NB4 (cell line): Measurements from ENCODE around the gene SFSWAP.

Experiments used
- DNase-seq: peaks from one replicate; pipeline ENCODE4 v3.0.0; 2010; ENCODE audit warnings: low read depth
- H3K4me3 ChIP-seq: one replicate; pipeline ENCODE4 v1.5.1; 2011; ENCODE audit warnings: mild to moderate bottlenecking, low read depth, low read length, moderate library complexity
- MYC ChIP-seq: IDR thresholded peaks from 2 replicates; pipeline ENCODE4 v1.6.1; 2011; ENCODE audit warnings: low read depth, low read length
- POLR2A ChIP-seq: IDR thresholded peaks from 2 replicates; pipeline ENCODE4 v1.6.1; 2011; ENCODE audit warnings: mild to moderate bottlenecking; ENCODE audit not compliant: insufficient read length; ENCODE audit errors: extremely low read depth
- TF ChIP-seq, protein P1 (sequence below): IDR thresholded peaks from 2 replicates; pipeline ENCODE4 v1.6.1; 2011; ENCODE audit warnings: low read depth, low read length
- TF ChIP-seq, protein P2 (sequence below): IDR thresholded peaks from one replicate; pipeline ENCODE4 v1.5.1; 2012; ENCODE audit warnings: low read depth, low read length

The SFSWAP gene

DNA sequence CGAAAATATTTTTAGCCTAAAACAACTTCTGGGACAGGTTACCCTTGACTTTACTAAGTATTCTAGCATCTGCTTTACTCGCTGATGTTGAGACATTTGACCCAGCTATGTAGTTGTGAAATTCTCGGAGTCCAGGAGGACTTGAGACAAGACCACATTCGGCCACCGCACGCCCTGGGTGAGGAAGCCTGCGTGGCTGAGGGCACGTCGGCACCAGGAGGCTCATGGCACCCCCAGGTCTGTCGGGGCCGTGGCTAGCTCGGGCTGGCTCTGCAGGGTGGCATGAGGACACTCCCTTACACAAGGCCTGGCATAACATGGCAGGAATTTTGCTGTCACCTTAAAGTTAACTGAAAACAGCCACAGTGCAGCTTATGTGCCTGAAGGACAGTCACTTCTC, 59.2 kb downstream of the SFSWAP start:
- TF ChIP-seq MYC = no peak
- TF ChIP-seq, protein P1, sequence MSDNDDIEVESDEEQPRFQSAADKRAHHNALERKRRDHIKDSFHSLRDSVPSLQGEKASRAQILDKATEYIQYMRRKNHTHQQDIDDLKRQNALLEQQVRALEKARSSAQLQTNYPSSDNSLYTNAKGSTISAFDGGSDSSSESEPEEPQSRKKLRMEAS = no peak

DNA sequence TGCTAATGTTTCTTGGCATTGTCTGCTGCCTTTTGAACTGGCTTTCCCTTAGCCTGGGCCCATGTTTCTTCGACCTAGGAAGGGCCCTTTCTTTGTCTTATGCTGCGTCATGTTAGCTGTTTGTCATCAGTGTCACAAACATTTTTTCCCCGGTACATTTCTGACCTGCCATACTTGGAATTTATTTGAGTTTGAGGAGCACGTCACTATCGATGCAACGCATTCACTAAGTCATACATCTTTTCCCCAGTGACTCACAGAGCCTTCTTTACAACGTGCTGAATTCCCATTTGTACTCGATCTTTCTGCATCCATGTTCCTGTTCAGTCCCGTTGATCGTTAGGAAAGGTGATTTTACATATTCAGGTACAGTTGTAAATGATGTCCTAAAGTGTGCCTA, 61.1 kb downstream of the SFSWAP start:
- no peak for DNase-seq
- TF ChIP-seq, protein P2, sequence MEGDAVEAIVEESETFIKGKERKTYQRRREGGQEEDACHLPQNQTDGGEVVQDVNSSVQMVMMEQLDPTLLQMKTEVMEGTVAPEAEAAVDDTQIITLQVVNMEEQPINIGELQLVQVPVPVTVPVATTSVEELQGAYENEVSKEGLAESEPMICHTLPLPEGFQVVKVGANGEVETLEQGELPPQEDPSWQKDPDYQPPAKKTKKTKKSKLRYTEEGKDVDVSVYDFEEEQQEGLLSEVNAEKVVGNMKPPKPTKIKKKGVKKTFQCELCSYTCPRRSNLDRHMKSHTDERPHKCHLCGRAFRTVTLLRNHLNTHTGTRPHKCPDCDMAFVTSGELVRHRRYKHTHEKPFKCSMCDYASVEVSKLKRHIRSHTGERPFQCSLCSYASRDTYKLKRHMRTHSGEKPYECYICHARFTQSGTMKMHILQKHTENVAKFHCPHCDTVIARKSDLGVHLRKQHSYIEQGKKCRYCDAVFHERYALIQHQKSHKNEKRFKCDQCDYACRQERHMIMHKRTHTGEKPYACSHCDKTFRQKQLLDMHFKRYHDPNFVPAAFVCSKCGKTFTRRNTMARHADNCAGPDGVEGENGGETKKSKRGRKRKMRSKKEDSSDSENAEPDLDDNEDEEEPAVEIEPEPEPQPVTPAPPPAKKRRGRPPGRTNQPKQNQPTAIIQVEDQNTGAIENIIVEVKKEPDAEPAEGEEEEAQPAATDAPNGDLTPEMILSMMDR = no peak
- TF ChIP-seq MYC = no peak
- TF ChIP-seq, protein P1 = no peak
- TF ChIP-seq POLR2A = no peak
- H3K4me3 ChIP-seq = no peak overlapping the region

More for the DNA sequence above, 59.2 kb downstream of the SFSWAP start:
- DNase-seq = no peak
- H3K4me3 ChIP-seq = no peak overlapping the region

DNA sequence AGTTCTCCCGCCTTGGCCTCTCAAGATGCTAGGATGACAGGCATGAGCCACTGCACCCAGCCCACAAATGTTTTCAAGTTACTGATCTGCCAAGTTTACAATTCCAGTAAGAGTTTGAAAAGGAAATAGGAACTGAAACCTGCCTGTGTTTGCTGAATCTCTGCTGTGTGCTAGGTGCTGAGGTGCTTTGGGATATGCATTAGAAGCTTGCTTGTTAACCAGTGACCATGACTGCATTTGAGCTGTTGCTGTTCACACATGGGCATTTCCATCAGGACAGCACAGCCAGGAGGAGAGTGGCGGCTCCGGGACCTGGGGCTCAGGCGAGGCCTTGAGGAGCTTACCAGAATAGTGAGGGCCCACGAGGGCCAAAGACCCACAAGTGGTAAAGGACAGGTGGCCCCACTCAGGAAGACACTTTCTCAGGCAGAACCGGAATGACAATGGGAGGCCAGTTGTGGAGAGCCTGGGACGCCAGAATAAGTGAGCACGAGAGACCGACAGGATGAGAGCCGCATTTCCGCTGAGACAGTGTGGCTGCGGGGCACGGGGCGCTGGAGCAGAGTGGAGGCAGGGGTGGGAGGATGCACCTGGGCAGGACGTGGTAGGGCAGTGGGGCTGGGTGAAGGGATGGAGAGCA, 62.8 kb downstream of the SFSWAP start:
- DNase-seq = no peak
- no peak overlapping the region for H3K4me3 ChIP-seq
- TF ChIP-seq, protein P2 = no peak
- TF ChIP-seq MYC (no peak), POLR2A (no peak)
- TF ChIP-seq, protein P1 = no peak

DNA sequence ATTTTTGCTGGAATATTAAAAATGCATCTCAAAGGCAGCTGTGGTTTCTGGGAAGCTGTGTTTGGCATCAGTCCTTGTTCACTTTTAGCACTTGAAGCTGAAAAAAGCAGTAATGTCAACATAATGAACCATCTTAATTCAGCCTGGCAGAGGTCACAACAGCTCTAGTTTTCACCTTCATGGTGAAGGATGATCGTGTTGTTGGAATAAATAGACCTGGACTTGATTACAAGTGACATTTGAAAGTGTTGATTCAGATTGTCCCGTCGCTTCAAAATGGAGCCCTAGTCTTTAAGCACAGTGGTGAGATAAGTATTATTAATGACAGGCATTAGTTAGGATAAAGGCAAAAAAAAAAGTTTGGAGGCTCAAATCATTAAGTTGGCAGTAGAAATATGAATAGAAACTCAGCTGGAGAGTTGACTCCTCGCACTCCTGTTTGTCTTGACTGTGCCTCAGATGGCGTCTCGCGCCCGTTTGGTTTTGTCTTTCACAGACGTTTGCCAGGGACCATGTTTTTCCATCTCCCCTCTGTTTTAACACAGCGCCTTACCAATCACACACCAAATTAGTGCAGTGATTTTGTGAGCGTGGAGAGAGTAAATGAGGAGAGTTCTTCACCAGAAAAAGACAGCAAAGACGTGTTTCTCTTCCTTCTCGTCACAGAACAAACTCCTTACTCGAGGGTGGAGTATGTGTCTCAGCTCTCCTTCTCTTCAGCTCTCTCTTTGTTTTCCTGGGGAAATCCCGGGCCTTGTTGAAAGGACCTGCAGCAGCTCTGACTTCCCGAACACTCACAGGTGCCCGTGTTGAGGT, 63.9 kb downstream of the SFSWAP start:
- H3K4me3 ChIP-seq = no peak overlapping the region
- DNase-seq = no peak
- TF ChIP-seq MYC = no peak
- TF ChIP-seq POLR2A = no peak
- TF ChIP-seq, protein P2 = no peak
- TF ChIP-seq, protein P1 = no peak

DNA sequence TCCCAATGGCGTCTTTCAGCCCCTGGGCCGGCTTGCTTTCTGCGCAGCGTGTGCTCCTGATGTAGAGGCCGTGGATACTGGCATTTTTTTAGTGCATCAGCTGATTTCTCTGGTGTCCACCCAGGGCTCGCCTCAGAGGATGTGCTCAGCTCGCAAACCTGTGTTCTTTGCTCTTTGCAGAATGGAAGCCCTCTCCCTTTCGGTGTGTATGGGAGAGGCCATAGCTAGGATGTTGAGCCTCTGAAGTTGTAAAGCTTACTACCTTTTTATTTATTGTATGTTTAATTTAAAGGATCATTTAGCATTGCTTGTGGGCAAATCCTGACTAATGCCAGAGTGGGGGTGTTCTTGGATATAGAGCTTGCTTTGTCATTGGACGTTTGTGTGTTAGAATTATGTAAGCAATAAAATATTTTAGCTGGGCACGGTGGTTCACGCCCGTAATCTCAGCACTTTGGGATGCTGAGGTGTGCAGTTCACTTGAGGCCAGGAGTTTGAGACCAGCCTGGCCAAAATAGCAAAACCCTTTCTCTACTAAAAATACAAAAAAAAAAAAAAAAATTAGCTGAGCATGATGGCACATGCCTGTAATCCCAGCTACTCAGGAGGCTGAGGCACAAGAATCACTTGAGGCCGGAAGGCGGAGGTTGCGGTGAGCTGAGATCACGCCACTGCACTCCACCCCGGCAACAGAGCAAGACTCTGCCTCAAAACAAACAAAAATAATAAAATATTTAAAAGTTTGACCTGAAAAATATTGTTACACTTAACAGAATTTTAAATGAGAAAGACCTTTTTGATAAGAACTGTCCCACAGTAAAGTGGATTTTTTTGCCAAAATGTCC, 64.7 kb downstream of the SFSWAP start:
- H3K4me3 ChIP-seq = no peak overlapping the region
- no peak for DNase-seq
- TF ChIP-seq, protein P1 = no peak
- TF ChIP-seq POLR2A (no peak), MYC (no peak)
- TF ChIP-seq, protein P2 = no peak
